Kidney (tissue), 14 donors: ENCODE data around the gene CENPA. TPM values are rescaled to one million over a fixed set of nuclear protein-coding genes. Genes with fewer than 3 reads are reported as not detected.

ENCODE experiments used
- DNase-seq, 5 donors: peaks; one replicate each; pipeline ENCODE4 v3.0.0-alpha.2; 2013 to 2020
- FAIRE-seq: peaks from 2 replicates; lab custom pipeline; 2012; peaks lifted over from hg19 to GRCh38; lab: Jason Lieb, UNC
- H3K27ac ChIP-seq, 2 donors: one replicate each; pipeline ENCODE4 v1.7.0; 2013; ENCODE audit warnings: low read depth in 2 of 2, low read length in 2 of 2, inconsistent platforms in 1 of 2
- H3K27me3 ChIP-seq: one replicate; pipeline ENCODE4 v1.7.1; 2013; ENCODE audit warnings: low read length, inconsistent platforms; ENCODE audit not compliant: control insufficient read depth, insufficient read depth
- H3K36me3 ChIP-seq, 3 donors: one replicate each; pipeline versions ENCODE4 v1.7.0 to v1.7.1; 2013; ENCODE audit warnings: low read length in 3 of 3, control low read depth in 1 of 3, inconsistent platforms in 1 of 3; ENCODE audit not compliant: insufficient read depth in 3 of 3, control insufficient read depth in 2 of 3
- H3K4me1 ChIP-seq, 3 donors: one replicate each; pipeline versions ENCODE4 v1.7.0 to v1.7.1; 2013; ENCODE audit warnings: low read length in 3 of 3, inconsistent platforms in 1 of 3, low read depth in 1 of 3; ENCODE audit not compliant: control insufficient read depth in 2 of 3, insufficient read depth in 2 of 3
- H3K4me3 ChIP-seq, 3 donors: one replicate each; pipeline versions ENCODE4 v1.7.0 to v1.8.1; 2013; ENCODE audit warnings: low read length in 3 of 3, control low read depth in 1 of 3, inconsistent platforms in 1 of 3
- H3K9ac ChIP-seq, 3 donors: one replicate each; pipeline versions ENCODE4 v1.7.0 to v1.7.1; 2013; ENCODE audit warnings: low read length in 3 of 3, control low read depth in 1 of 3, inconsistent platforms in 1 of 3
- H3K9me3 ChIP-seq, 3 donors: one replicate each; pipeline versions ENCODE4 v1.7.0 to v1.7.1; 2013; ENCODE audit warnings: low read length in 3 of 3, control low read depth in 1 of 3, inconsistent platforms in 1 of 3; ENCODE audit not compliant: control insufficient read depth in 2 of 3, insufficient read depth in 1 of 3
- intact Hi-C: fragments of 100-400 bp; cut with DNase I; formaldehyde crosslinking; loops from one replicate; pipeline ENCODE4 v1.11.1; 2022
- polyA plus RNA-seq: library from polyadenylated mRNA; stranded (reverse); fragments of 350-450 nt; fragmentation: Illumina TruSeq; extraction: RNeasy Lipid Tissue Mini Kit (QIAGEN cat#74804); gene quantifications from one replicate; pipeline ENCODE4 v1.2.3, GENCODE V29; 2014; ENCODE audit warnings: low read depth, low replicate concordance; ENCODE audit not compliant: insufficient read depth
- total RNA-seq: library from RNA; stranded (reverse); fragmentation: NEBNext Ultra II Directional; extraction: Animal tissue kit (Norgen Biotek cat#: 25700); gene quantifications from one replicate; pipeline ENCODE4 v1.2.1, GENCODE V29; 2021
- TF ChIP-seq, protein P1 (sequence below): IDR thresholded peaks from 3 replicates; pipeline ENCODE4 v1.5.1; 2012; ENCODE audit warnings: mild to moderate bottlenecking, moderate library complexity, borderline replicate concordance; ENCODE audit not compliant: insufficient read depth; ENCODE audit errors: extremely low read depth
- donor health status: control.
- donor health status: control.
- donor health status: control.
- donor health status: control.
- donor health status: control.
- donor health status: DM: yes; HTN: yes; CAD: no.
- donor health status: Normal renal cell carcinoma (clear cell type).

CENPA gene
- total and polyA plus RNA-seq, 2 donors from 2014 or later = 0.63 TPM; not detected in 1

DNA sequence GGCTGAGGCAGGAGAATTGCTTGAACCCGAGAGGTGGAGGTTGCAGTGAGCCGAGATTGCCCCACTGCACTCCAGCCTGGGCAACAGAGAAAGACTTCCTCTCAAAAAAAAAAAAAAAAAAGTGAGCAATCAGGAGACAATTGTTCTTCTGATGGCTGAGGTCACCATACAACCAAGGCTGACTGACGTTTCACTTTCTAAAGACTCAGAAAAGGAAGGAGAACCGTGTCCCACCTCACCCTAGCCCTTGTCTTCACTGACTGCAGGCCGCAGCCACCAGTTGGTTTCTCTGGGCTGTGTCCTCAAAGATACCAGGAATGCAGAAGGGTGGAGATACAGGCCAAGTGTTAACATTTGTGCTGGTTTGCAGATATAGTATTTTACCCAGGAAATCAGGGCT, 29.5 kb upstream of the CENPA start:
- Histone ChIP-seq H3K4me3 (no peak overlapping the region), H3K27ac (no peak overlapping the region), H3K9ac (no peak overlapping the region), H3K27me3 (no peaks in the 10 kb centered on the region), H3K9me3 (no peaks in the 10 kb centered on the region), H3K4me1 (peaks cover 0 to 9% (median 6%) of the 10 kb centered on the region in 3 donors), H3K36me3 (no peaks in the 10 kb centered on the region)
- intact Hi-C loops = no loop called here
- no peak for FAIRE-seq
- no peak for DNase-seq
- TF ChIP-seq, protein P1, sequence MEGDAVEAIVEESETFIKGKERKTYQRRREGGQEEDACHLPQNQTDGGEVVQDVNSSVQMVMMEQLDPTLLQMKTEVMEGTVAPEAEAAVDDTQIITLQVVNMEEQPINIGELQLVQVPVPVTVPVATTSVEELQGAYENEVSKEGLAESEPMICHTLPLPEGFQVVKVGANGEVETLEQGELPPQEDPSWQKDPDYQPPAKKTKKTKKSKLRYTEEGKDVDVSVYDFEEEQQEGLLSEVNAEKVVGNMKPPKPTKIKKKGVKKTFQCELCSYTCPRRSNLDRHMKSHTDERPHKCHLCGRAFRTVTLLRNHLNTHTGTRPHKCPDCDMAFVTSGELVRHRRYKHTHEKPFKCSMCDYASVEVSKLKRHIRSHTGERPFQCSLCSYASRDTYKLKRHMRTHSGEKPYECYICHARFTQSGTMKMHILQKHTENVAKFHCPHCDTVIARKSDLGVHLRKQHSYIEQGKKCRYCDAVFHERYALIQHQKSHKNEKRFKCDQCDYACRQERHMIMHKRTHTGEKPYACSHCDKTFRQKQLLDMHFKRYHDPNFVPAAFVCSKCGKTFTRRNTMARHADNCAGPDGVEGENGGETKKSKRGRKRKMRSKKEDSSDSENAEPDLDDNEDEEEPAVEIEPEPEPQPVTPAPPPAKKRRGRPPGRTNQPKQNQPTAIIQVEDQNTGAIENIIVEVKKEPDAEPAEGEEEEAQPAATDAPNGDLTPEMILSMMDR = no peak

DNA sequence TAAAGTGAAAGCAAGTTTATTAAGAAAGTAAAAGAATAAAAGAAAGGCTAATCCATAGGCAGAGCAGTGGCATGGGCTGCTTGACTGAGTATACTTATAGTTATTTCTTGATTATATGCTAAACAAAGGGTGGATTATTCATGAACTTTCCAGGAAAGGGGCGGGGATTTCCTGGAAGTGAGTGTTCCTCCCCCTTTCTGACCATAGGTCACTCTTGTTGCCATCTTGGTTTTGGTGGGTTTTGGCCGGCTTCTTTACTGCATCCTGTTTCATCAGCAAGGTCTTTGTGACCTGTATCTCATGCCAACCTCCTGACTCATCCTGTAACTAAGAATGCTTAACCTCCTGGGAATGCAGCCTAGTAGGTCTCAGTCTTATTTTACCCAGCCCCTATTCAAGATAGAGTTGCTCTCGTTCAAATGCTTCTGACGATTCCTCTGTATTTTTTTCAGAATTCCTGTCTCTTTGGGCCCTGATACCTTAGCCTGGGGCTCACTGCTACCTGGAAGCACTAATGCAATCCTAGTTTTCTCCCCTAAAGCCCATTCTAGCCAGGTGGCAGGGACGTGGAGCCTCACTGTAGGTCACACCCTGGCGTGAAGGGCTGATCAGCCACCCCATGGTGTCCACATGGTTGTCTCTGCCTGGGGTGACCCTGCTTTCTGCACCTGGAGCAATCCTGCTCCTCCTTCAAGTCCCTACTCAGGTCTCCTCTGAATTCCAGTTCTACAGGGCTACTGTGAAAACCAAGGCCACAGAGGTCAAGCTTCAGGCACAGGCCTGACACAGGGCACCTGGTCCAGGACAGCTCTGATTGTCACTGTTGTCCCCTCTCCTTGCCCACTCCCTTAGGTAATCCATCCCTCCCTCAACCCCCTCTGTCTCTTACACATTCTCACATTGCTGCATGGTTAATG, 27.7 kb upstream of the CENPA start:
- TF ChIP-seq, protein P1 = no peak
- H3K9ac ChIP-seq = no peak overlapping the region
- no peaks in the 10 kb centered on the region for H3K36me3 ChIP-seq
- peaks cover 0 to 9% (median 6%) of the 10 kb centered on the region in 3 donors for H3K4me1 ChIP-seq
- intact Hi-C loops = no loop called here
- no peaks in the 10 kb centered on the region for H3K27me3 ChIP-seq
- DNase-seq (peak in 2 of 5 donors; percentile 29 to 64), FAIRE-seq (peak; percentile 39)
- no peak overlapping the region for H3K4me3 ChIP-seq
- no peaks in the 10 kb centered on the region for H3K9me3 ChIP-seq
- peak overlapping the region; percentile 58 to 92 for H3K27ac ChIP-seq

DNA sequence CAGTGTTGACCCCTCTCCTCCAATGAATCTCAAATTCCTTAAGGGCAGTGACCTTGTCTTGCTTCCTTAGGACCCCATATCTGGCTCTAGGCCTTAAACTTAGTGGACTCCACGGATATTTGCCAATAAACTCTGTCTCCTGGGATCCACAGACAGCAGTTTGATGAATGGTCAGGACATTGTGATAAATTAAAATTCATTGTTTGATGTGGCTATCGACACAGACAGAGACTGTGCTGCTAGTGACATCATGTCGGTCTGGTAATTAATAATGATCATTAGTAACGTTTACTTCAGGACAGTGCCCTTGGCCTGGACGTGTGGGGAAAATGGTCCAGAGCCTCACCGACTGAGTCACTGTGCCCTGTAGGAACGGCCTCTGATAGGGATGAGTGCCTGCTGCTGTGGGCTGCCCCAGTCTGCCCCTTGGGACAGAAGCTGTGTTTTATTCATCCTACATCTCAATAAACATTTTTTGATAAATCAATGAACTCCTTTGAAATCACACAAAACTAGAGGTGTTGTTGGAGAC, 27.0 kb upstream of the CENPA start:
- TF ChIP-seq, protein P1 = no peak
- no peak overlapping the region for H3K9ac ChIP-seq
- H3K27ac ChIP-seq = peak overlapping the region; percentile 58 to 92
- no peaks in the 10 kb centered on the region for H3K9me3 ChIP-seq
- no peaks in the 10 kb centered on the region for H3K27me3 ChIP-seq
- DNase-seq (peak in 2 of 5 donors; percentile 13 to 57), FAIRE-seq (no peak)
- intact Hi-C loops = no loop called here
- peaks cover 0 to 9% (median 6%) of the 10 kb centered on the region in 3 donors for H3K4me1 ChIP-seq
- H3K4me3 ChIP-seq = no peak overlapping the region
- no peaks in the 10 kb centered on the region for H3K36me3 ChIP-seq
